HEK293 (cell line): ENCODE data around the gene TMA16.

Source experiments
- CTCF ChIA-PET: fragments of 350-600 bp; formaldehyde crosslinking; extraction: SDS; loops from one replicate; lab custom pipeline; 2021; ENCODE audit warnings: antibody characterized with exemption; lab: Yijun Ruan, JAX
- POLR2A ChIA-PET: fragments of 300-600 bp; formaldehyde crosslinking; extraction: SDS; loops from one replicate; lab custom pipeline; 2020; ENCODE audit warnings: antibody characterized with exemption, inconsistent platforms; lab: Yijun Ruan, JAX
- H3K27ac ChIP-seq: fragments of 200-500 bp; sonication (Bioruptor generic); 2 replicates; pipeline ENCODE4 v1.5.1; 2014; ENCODE audit warnings: low read depth, low read length, control low read depth, inconsistent platforms; ENCODE audit errors: extremely low read depth
- H3K36me3 ChIP-seq, 2 experiments: fragments of 200-500 bp in 1 of 2; sonication (Bioruptor generic) in 1 of 2; 1 replicate in 1 of 2; 2 replicates in 1 of 2; pipeline ENCODE4 v1.5.1; 2014 to 2017; ENCODE audit warnings: inconsistent platforms in 2 of 2, low read length in 2 of 2; ENCODE audit not compliant: control insufficient read depth in 2 of 2, insufficient read depth in 1 of 2
- H3K4me1 ChIP-seq: fragments of 200-500 bp; sonication (Bioruptor generic); 2 replicates; pipeline ENCODE4 v1.5.1; 2014; ENCODE audit warnings: mild to moderate bottlenecking, low read length, inconsistent platforms; ENCODE audit not compliant: control insufficient read depth, insufficient read depth
- H3K4me3 ChIP-seq: 2 replicates; pipeline ENCODE4 v1.5.1; 2011; ENCODE audit warnings: low read depth, mild to moderate bottlenecking, control low read depth, low read length, moderate library complexity
- H3K9me3 ChIP-seq: fragments of 200-500 bp; sonication (Bioruptor generic); 2 replicates; pipeline ENCODE4 v1.5.1; 2014; ENCODE audit warnings: low read depth, low read length, inconsistent platforms; ENCODE audit not compliant: control insufficient read depth, insufficient read depth
- ATF2 ChIP-seq: fragments of 450-650 bp; formaldehyde crosslinking; IDR thresholded peaks from 2 replicates; pipeline ENCODE4 v1.5.1; 2016; ENCODE audit warnings: missing biosample characterization, missing genetic modification characterization, low read depth
- FEZF1 ChIP-seq: fragments of 450-650 bp; formaldehyde crosslinking; IDR thresholded peaks from 2 replicates; pipeline ENCODE4 v1.5.1; 2016; ENCODE audit warnings: missing biosample characterization, missing genetic modification characterization
- KLF10 ChIP-seq: fragments of 450-650 bp; IDR thresholded peaks from 2 replicates; pipeline ENCODE4 v1.5.1; 2018; ENCODE audit warnings: missing biosample characterization, mild to moderate bottlenecking, missing genetic modification characterization
- PRDM10 ChIP-seq: fragments of 450-650 bp; formaldehyde crosslinking; IDR thresholded peaks from 2 replicates; pipeline ENCODE4 v1.5.1; 2016; ENCODE audit warnings: missing biosample characterization, missing genetic modification characterization
- PRDM6 ChIP-seq: fragments of 450-650 bp; formaldehyde crosslinking; IDR thresholded peaks from 2 replicates; pipeline ENCODE4 v1.5.1; 2017; ENCODE audit warnings: missing biosample characterization, missing genetic modification characterization
- ZBTB20 ChIP-seq: fragments of 450-650 bp; formaldehyde crosslinking; IDR thresholded peaks from 2 replicates; pipeline ENCODE4 v1.5.1; 2016; ENCODE audit warnings: missing biosample characterization, missing genetic modification characterization
- ZFP3 ChIP-seq: fragments of 450-650 bp; formaldehyde crosslinking; IDR thresholded peaks from 2 replicates; pipeline ENCODE4 v1.5.1; 2016; ENCODE audit warnings: low read depth, missing biosample characterization, missing genetic modification characterization
- ZNF473 ChIP-seq: fragments of 450-650 bp; formaldehyde crosslinking; IDR thresholded peaks from 2 replicates; pipeline ENCODE4 v1.5.1; 2017; ENCODE audit warnings: missing biosample characterization, missing genetic modification characterization
- ZNF518A ChIP-seq: fragments of 450-650 bp; formaldehyde crosslinking; conservative IDR thresholded peaks from 2 replicates; pipeline ENCODE4 v1.5.1; 2016; ENCODE audit warnings: low read depth, missing biosample characterization, missing genetic modification characterization
- ZNF629 ChIP-seq: fragments of 450-650 bp; formaldehyde crosslinking; IDR thresholded peaks from 2 replicates; pipeline ENCODE4 v1.5.1; 2017; ENCODE audit warnings: missing biosample characterization, missing genetic modification characterization

TMA16 gene

GRCh38 chr4:163486321-163486720 lies 8.2 kb upstream of the TMA16 start (continued):
- TF ChIP-seq PRDM10 (tag by site-specific recombination): no peak

GRCh38 chr4:163489929-163490328 lies 4.6 kb upstream of the TMA16 start:
- ChIA-PET CTCF (interaction anchor here (0.6 kb wide), 1 partner anchor 62 kb away, joined by 3 read pairs; no protein-coding TSS in a partner anchor), POLR2A (no interaction called here)

More at GRCh38 chr4:163489929-163490328, 4.6 kb upstream of the TMA16 start:
- no peak overlapping the region for H3K4me3 ChIP-seq
- H3K36me3 ChIP-seq: no peaks in the 10 kb centered on the region
- TF ChIP-seq KLF10 (tag by site-specific recombination) (no peak), ZFP3 (tag by site-specific recombination) (no peak), PRDM6 (no peak), ATF2 (no peak), ZNF629 (tag by site-specific recombination) (no peak), FEZF1 (no peak), ZNF473 (tag by site-specific recombination) (no peak), ZBTB20 (tag by site-specific recombination) (no peak), ZNF518A (tag by site-specific recombination) (no peak)
- H3K9me3 ChIP-seq: no peaks in the 10 kb centered on the region
- H3K4me1 ChIP-seq: no peaks in the 10 kb centered on the region
- H3K27ac ChIP-seq: no peak overlapping the region
